B cell (primary cell): ENCODE data around the gene SORL1-AS1.

Source experiments
- ATAC-seq: fragments of 200-7000 bp; cut with Tn5 transposase; one replicate; pipeline ENCODE4 v1.10.0; 2021; ENCODE audit warnings: low read depth, mild to moderate bottlenecking, moderate number of reproducible peaks, moderate library complexity
- CTCF ChIA-PET: fragments of 350-600 bp; sonication (Branson Sonifier 250); formaldehyde crosslinking; loops from one replicate; lab custom pipeline; 2021; ENCODE audit warnings: antibody characterized with exemption, inconsistent platforms; lab: Charles Lee
- POLR2A ChIA-PET: fragments of 350-600 bp; sonication (Branson Sonifier 250); formaldehyde crosslinking; loops from one replicate; lab custom pipeline; 2021; ENCODE audit warnings: antibody characterized with exemption; lab: Charles Lee
- DNase-seq: peaks from one replicate; pipeline ENCODE4 v3.0.0; 2013
- H2AFZ ChIP-seq: 2 replicates; pipeline ENCODE4 v1.6.1; 2012; ENCODE audit warnings: mild to moderate bottlenecking, low read depth, low read length; ENCODE audit not compliant: insufficient read depth, poor library complexity, severe bottlenecking
- H3K27ac ChIP-seq, 2 donors: 1 replicate in 1 of 2; 2 replicates in 1 of 2; pipeline ENCODE4 v1.5.1; 2012 to 2013; ENCODE audit warnings: low read length in 2 of 2, mild to moderate bottlenecking in 2 of 2, moderate library complexity in 1 of 2
- H3K27me3 ChIP-seq, 4 experiments: fragments of 200-600 bp in 1 of 4; sonication (generic) in 1 of 4; replicated peaks in 1 of 4; 1 replicate in 2 of 4; 2 replicates in 2 of 4; pipeline versions ENCODE4 v1.6.1 to v1.7.0; 2013 to 2016; ENCODE audit warnings: low read length in 3 of 4, mild to moderate bottlenecking in 2 of 4, mixed read lengths in 1 of 4, moderate library complexity in 1 of 4; ENCODE audit not compliant: insufficient read depth in 4 of 4, control insufficient read depth in 3 of 4; ENCODE audit errors: control extremely low read depth in 1 of 4
- H3K36me3 ChIP-seq, 2 experiments: replicated peaks in 1 of 2; 1 replicate in 1 of 2; 2 replicates in 1 of 2; pipeline versions ENCODE4 v1.6.1 to v1.7.1; 2013; ENCODE audit warnings: low read length in 1 of 2; ENCODE audit not compliant: insufficient read depth in 2 of 2, control insufficient read depth in 1 of 2; ENCODE audit errors: control extremely low read depth in 1 of 2, extremely low read depth in 1 of 2
- H3K4me1 ChIP-seq, 2 donors: fragments of 200-600 bp in 1 of 2; sonication (generic) in 1 of 2; 1 replicate in 1 of 2; 2 replicates in 1 of 2; pipeline versions ENCODE4 v1.5.1 to v1.6.1; 2013 to 2017; ENCODE audit warnings: low read length in 2 of 2; ENCODE audit not compliant: control insufficient read depth in 2 of 2, insufficient read depth in 2 of 2
- H3K4me2 ChIP-seq: replicated peaks from 2 replicates; pipeline ENCODE3; 2012; ENCODE audit warnings: mild to moderate bottlenecking, low read depth, low read length; ENCODE audit not compliant: poor library complexity, severe bottlenecking
- H3K4me3 ChIP-seq, 5 experiments: fragments of 200-600 bp in 1 of 5; sonication (generic) in 1 of 5; 1 replicate in 3 of 5; 2 replicates in 2 of 5; pipeline versions ENCODE4 v1.5.1 to v1.7.0; 2011 to 2016; ENCODE audit warnings: low read length in 4 of 5, mild to moderate bottlenecking in 4 of 5, low read depth in 2 of 5, control low read depth in 1 of 5, moderate library complexity in 1 of 5; ENCODE audit not compliant: insufficient read depth in 1 of 5; ENCODE audit errors: control extremely low read depth in 1 of 5, extremely low read depth in 1 of 5
- H3K79me2 ChIP-seq: fragments of 200-600 bp; sonication (generic); one replicate; pipeline ENCODE4 v1.6.0; 2016; ENCODE audit warnings: low read length; ENCODE audit not compliant: control insufficient read depth, insufficient read depth
- H3K9ac ChIP-seq: fragments of 200-600 bp; sonication (generic); 2 replicates; pipeline ENCODE4 v1.6.1; 2017; ENCODE audit warnings: mild to moderate bottlenecking, low read length, moderate library complexity
- H3K9me3 ChIP-seq, 3 donors: one replicate each; pipeline versions ENCODE4 v1.6.1 to v1.7.1; 2013; ENCODE audit warnings: low read length in 2 of 3; ENCODE audit not compliant: control insufficient read depth in 2 of 3, insufficient read depth in 1 of 3; ENCODE audit errors: control extremely low read depth in 1 of 3
- H4K20me1 ChIP-seq: 2 replicates; pipeline ENCODE4 v1.6.0; 2012; ENCODE audit warnings: mild to moderate bottlenecking, low read length; ENCODE audit not compliant: insufficient read depth, control insufficient read depth, poor library complexity, severe bottlenecking
- H3K27ac Mint-ChIP-seq: one replicate; pipeline ENCODE4 v1.8.0; 2021; ENCODE audit warnings: mixed read lengths
- H3K27me3 Mint-ChIP-seq: one replicate; pipeline ENCODE4 v1.8.0; 2021; ENCODE audit warnings: mixed read lengths
- H3K4me1 Mint-ChIP-seq: one replicate; pipeline ENCODE4 v1.8.0; 2021; ENCODE audit warnings: mixed read lengths
- H3K4me3 Mint-ChIP-seq: one replicate; pipeline ENCODE4 v1.8.0; 2021; ENCODE audit warnings: mixed read lengths
- H3K9me3 Mint-ChIP-seq: one replicate; pipeline ENCODE4 v1.8.0; 2022; ENCODE audit warnings: mixed read lengths; ENCODE audit not compliant: insufficient read depth
- EZH2 ChIP-seq: IDR thresholded peaks from 2 replicates; pipeline ENCODE4 v1.6.1; 2012; ENCODE audit warnings: borderline replicate concordance, low read depth, mild to moderate bottlenecking, moderate library complexity, low read length; ENCODE audit not compliant: insufficient read depth, poor library complexity, severe bottlenecking
- WGBS: methylation state at CpG from one replicate; pipeline ENCODE4 v1.1.5; 2013; ENCODE audit warnings: missing lambda C conversion rate; ENCODE audit not compliant: insufficient coverage; 5-methylcytosine and 5-hydroxymethylcytosine counted together
- intact Hi-C: fragments of 100-400 bp; cut with micrococcal nuclease; formaldehyde crosslinking; loops from one replicate; pipeline ENCODE4 v1.10.0; 2022
- TF ChIP-seq, protein P1 (sequence below): fragments of 200-600 bp; IDR thresholded peaks from one replicate; pipeline ENCODE4 v1.8.0; 2022; ENCODE audit warnings: antibody characterized with exemption, mild to moderate bottlenecking

The SORL1-AS1 gene

DNA sequence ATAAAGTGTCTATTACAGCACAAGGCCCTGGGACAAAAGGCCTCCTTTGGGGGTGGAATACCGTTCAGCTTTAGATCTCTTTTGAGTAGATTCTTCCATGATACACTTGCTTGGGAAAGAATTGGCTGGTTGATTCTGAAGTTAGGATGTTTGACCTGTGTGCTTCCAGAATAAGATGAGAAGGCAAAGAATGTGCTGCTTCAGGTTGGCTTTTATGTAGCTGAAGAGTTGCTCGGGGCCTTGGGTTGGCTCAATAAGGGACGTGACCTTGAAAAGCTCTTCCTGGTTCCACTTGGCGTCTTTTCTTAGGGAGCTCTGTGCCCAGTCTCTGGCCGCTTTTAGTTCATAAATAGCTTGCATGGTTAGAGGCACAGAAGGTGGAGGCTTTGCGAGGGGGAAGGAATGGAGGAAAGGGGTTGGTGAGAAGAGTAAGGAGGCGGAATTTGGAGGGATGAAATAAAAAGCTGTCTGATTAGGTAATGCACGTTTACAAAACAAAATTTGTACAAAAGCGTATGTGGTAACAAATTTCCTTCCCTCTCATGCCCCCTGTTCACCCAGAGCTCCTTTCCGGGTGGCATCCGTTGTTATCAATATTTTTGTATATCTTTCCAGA lies 4.2 kb upstream of the SORL1-AS1 start:
- Histone ChIP-seq H3K4me3 (peak overlapping the region in 1 of 5 experiments; percentile 55), H3K27me3 (no peaks in the 10 kb centered on the region), H3K9me3 (no peaks in the 10 kb centered on the region), H2AFZ (no peak overlapping the region), H3K4me1 (peaks cover 24 to 29% of the 10 kb centered on the region in 2 donors), H3K9ac (no peak overlapping the region), H3K27ac (peak overlapping the region in 1 of 2 donors; percentile 15), H4K20me1 (no peaks in the 10 kb centered on the region), H3K36me3 (no peaks in the 10 kb centered on the region), H3K4me2 (no peak overlapping the region), H3K79me2 (peaks cover 55% of the 10 kb centered on the region)
- intact Hi-C loops = loop anchor here (1.0 kb wide), 1 partner anchor 7 kb away; no protein-coding TSS in a partner anchor
- ATAC-seq = no peak
- WGBS = 94% methylated on average over 5 of the region's 11 CpGs
- Mint-ChIP-seq H3K4me3 (peak overlapping the region; percentile 13), H3K27ac (peak overlapping the region; percentile 68), H3K9me3 (no peaks in the 10 kb centered on the region), H3K4me1 (peaks cover 76% of the 10 kb centered on the region), H3K27me3 (no peaks in the 10 kb centered on the region)
- DNase-seq = no peak
- POLR2A ChIA-PET = no interaction called here
- TF ChIP-seq EZH2 = no peak
- TF ChIP-seq, protein P1, sequence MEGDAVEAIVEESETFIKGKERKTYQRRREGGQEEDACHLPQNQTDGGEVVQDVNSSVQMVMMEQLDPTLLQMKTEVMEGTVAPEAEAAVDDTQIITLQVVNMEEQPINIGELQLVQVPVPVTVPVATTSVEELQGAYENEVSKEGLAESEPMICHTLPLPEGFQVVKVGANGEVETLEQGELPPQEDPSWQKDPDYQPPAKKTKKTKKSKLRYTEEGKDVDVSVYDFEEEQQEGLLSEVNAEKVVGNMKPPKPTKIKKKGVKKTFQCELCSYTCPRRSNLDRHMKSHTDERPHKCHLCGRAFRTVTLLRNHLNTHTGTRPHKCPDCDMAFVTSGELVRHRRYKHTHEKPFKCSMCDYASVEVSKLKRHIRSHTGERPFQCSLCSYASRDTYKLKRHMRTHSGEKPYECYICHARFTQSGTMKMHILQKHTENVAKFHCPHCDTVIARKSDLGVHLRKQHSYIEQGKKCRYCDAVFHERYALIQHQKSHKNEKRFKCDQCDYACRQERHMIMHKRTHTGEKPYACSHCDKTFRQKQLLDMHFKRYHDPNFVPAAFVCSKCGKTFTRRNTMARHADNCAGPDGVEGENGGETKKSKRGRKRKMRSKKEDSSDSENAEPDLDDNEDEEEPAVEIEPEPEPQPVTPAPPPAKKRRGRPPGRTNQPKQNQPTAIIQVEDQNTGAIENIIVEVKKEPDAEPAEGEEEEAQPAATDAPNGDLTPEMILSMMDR = no peak
- CTCF ChIA-PET = interaction anchor here (0.9 to 1.7 kb wide), 5 partner anchors 28 to 137 kb away, joined by 4 to 6 read pairs (median 4); no protein-coding TSS in a partner anchor

DNA sequence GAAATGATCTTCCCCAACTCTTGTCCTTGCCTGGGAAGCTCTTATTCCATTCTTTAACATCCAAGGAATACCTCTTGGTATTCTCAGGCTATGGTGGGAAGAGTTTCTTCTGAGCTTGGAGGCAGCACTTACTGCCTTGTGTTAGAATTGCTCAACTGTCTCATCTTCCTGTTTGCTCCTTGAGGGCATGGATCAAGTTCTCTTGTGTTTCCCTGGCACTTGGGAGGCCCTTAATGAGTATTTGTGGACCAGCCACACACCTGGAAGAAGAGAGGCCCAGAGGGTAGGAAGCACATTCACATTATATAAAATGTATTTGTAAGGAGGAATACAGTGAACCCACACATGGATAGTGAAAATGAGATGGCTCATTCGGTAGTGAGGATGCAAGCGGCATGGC lies 3.4 kb upstream of the SORL1-AS1 start:
- Histone ChIP-seq H3K4me2 (no peak overlapping the region), H3K27ac (peak overlapping the region in 1 of 2 donors; percentile 4), H3K4me1 (peaks cover 28 to 30% of the 10 kb centered on the region in 2 donors), H2AFZ (no peak overlapping the region), H3K27me3 (peaks cover 0 to 2% (median 0%) of the 10 kb centered on the region in 4 experiments), H3K79me2 (peaks cover 61% of the 10 kb centered on the region), H3K9ac (no peak overlapping the region), H3K4me3 (peak overlapping the region in 1 of 5 experiments; percentile 55), H3K36me3 (no peaks in the 10 kb centered on the region), H4K20me1 (no peaks in the 10 kb centered on the region), H3K9me3 (no peaks in the 10 kb centered on the region)
- H3K4me1 Mint-ChIP-seq = peaks cover 75% of the 10 kb centered on the region
- ChIA-PET CTCF (interaction anchor here (0.9 to 1.7 kb wide), 5 partner anchors 27 to 136 kb away, joined by 4 to 6 read pairs (median 4); no protein-coding TSS in a partner anchor), POLR2A (no interaction called here)
- no peaks in the 10 kb centered on the region for H3K27me3 Mint-ChIP-seq
- intact Hi-C loops = loop anchor here (1.0 kb wide), 1 partner anchor 8 kb away; no protein-coding TSS in a partner anchor
- ATAC-seq (no peak), DNase-seq (no peak)
- H3K9me3 Mint-ChIP-seq = no peaks in the 10 kb centered on the region
- H3K4me3 Mint-ChIP-seq = peak overlapping the region; percentile 54
- 100% methylated on average over 2 of the region's 2 CpGs for WGBS
- no peak for TF ChIP-seq EZH2
- TF ChIP-seq, protein P1 = no peak
- H3K27ac Mint-ChIP-seq = peak overlapping the region; percentile 78
